Activated effector memory CD4-positive, alpha-beta T cell treated with Interleukin-2 at 50 U/mL for 16 hours (primary cell): ENCODE measurements around the gene INTU.
"Not testable (repeated sequence)": the region's sequence is repeated elsewhere in the genome, so short reads cannot be mapped to it uniquely, and the experiment has no call there.

Experiments used
- DNase-seq: peaks from one replicate; pipeline ENCODE4 v3.0.0-alpha.2; 2020

The INTU gene

GRCh38 chr4:127648061-127648460 is 15.3 kb downstream of the INTU start:
- no peak for DNase-seq

GRCh38 chr4:127655590-127655989 is 22.8 kb downstream of the INTU start:
- DNase-seq = not testable (repeated sequence)

DNA sequence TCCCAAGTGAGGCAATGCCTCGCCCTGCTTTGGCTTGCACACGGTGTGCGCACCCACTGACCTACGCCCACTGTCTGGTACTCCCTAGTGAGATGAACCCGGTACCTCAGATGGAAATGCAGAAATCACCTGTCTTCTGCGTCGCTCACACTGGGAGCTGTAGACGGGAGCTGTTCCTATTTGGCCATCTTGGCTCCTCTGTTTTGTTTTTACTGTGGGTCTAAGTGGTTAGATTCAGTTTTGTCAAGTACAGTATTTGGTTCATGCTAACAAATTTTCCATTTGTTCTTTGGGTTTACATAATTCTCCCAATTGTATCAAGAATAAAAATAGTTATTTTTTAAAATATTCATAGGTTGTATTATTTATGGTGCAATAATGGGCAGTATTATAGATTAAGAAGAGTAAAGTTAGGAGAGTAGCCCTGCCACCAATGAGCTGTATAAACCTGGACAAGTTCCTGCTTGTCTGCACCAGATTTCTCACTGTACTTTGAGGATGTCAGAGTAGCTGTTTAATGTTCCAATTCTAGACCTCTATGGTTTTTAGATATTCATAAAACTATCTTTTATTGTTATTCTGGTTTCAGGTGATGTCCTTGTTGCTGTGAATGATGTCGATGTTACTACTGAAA is 23.4 kb downstream of the INTU start:
- DNase-seq = no peak

DNA sequence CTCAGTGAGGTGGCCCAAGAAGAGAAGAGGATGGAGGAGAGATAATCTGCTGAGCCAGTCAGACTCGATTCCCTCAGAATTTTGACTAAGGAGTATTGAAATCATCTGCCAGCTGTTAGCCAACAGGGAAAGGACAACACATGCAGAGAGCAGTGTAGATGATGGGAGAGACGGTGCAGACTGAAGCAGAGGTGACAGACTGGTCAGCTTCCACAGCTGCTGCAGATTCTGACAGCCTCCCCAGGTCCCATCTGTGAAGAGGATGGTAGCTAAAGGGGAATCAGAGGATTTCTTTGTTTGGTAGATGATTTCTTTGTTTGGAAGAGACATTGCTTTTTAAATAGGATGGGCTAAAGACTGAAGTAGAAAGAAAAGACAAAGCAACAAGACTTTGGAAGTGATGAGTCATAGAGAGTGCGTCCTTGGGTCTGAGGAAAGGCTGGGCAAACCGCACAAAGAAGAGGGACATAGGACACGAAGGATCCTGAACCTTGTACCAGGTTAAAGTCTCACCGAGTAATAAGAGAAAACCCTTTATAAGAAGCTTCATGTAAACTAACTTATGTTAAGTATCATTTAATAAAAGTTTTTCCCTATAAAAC is 27.6 kb downstream of the INTU start:
- DNase-seq = no peak

DNA sequence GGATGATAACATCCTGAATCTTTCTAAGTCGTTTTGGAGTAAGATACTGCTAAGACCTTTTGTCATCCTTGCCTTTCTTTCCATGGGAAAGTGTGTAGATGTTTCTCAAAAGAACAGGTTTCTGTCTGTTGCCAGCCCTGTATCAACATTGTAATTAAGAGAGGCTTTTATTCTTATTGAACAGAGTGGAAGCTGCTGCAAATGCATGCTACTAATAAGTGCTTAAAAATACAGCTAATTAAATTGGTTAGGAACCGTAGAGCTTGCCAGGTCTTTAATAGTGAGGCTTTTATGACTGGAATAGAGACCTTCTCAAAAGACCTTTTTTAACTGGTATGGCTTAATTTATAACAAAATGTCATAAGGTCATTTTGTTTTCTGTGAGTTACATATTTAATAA is 34.4 kb downstream of the INTU start:
- DNase-seq = no peak

GRCh38 chr4:127667772-127668171 is 35.0 kb downstream of the INTU start:
- DNase-seq = no peak

DNA sequence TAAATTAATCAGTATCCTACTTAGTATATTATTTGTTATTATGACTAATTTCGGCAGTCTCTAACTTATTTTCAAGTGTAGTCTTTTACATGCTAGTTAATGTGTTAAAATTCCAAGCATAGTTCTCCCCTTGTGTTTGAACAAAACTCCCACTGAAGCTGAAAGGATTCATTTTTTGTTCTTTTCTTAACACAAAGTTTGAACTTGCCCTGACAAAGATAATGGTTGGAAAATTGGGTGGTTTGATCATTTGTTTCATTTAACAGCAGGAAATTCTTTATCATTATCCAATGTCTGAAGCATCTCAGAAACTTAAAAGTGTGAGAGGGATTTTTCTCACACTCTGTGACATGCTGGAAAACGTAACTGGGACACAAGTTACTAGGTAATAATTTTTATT is 36.0 kb downstream of the INTU start:
- no peak for DNase-seq

DNA sequence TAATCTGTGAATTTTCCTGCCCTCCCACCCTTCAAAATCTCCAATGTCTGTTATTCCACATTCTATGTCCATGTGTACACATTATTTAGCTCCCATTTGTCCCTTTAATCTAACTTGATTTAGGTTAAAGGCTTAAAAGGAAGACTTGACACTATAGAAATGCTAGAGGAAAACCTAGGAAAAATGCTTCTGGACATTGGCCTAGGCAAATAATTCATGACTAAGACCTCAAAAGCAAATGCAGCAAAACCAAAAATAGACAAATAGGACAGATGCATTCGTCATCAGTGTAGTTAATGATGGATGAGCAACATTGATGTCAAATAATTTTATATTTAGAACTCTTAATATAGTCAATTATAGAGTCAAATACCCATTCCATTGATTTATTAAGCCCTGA is 36.9 kb downstream of the INTU start:
- DNase-seq = no peak

- DNase-seq = no peak
Observed at GRCh38 chr4:127672111-127672510, 39.4 kb downstream of the INTU start.

DNA sequence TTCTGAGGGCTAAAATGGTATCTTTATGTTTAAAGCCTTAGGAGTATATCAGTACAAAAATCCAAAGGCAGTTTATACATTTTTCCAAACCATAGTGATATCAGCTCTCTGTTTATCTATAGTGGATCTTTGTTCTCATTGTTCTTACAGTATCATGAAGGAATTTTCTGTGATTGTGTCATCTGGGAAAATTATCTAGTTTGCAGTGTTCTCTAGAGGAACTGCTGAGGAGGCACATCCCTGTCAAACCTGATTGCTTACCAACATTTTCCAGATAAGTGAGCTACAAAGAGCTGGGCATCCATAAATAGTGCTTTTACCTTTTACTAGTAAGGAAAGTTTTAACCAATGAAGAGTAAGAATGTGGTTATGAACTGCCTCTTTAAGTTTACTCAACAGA is 52.5 kb downstream of the INTU start:
- DNase-seq = no peak

- DNase-seq = no peak
Observed at GRCh38 chr4:127686658-127687057, 53.9 kb downstream of the INTU start.

DNA sequence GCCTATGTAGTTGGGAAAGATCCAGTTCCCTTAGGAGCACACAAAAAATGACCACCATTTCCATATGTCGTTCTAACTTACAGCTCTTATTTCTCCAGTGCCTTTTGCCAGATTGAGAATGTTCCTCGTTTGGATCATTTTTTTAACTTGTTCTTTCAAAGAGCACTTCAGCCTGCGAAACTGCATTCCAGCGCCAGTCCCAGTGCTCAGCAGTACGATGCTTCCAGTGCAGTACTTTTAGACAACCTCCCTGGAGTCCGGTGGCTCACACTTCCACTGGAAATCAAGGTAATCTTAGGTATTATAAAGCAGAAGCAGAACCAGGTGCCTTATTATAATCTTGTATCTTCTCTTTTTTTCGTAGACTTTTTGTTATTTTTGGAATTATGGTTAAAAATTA is 54.8 kb downstream of the INTU start:
- DNase-seq = no peak

DNA sequence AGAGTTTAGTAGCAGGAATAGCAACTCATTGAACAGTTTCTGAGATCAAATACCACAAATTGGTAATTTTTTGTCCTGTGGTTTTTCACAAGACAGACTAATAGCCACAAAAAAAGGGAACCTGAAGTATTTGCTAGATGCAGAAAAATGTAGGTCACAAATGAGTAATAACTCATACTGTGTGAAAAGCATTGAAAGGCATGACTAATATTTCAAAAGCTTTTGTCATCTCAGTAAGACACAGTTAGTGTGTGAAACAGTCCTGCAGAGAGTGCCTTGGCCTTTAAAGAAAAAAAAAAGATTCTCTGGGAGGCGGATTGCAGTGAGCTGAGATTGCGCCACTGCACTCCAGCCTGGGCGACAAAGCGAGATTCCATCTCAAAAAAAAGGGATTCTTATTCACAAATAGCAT is 66.0 kb downstream of the INTU start:
- no peak for DNase-seq

GRCh38 chr4:127708985-127709384 is 76.2 kb downstream of the INTU start:
- no peak for DNase-seq

- no peak for DNase-seq
Observed at GRCh38 chr4:127709456-127709855, 76.7 kb downstream of the INTU start.

DNA sequence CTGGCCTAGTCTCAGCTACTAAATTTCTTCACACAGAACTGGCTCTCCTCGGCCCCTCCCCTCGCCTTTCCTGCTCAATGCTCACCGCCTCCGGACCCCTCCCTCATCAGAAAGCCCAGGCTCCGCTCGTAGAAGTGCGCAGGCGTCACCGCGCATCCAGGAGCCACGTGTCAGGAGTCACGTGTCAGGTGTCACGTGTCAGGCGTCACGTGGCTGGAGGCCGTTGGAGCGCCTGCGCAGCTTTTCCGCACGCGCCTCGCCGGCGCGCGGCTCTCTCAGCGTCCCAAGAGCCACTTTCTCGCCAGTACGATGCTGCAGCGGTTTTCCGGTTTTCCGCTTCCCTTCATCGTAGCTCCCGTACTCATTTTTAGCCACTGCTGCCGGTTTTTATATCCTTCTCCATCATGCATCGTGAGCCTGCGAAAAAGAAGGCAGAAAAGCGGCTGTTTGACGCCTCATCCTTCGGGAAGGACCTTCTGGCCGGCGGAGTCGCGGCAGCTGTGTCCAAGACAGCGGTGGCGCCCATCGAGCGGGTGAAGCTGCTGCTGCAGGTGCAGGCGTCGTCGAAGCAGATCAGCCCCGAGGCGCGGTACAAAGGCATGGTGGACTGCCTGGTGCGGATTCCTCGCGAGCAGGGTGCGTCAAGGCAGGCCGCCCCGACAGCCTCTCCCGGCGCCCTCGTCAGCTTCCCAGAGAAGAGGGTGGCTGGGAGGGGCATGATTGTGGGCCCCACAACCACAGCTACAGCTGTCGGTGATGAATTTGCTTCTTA is 97.6 kb downstream of the INTU start, which contains the start of gene SLC25A31:
Gene SLC25A31, plus strand, starts transcription at position 259 of the 772 bp plus-strand sequence. Its CDS starts 146 bp downstream, at position 405.
- no peak for DNase-seq

DNA sequence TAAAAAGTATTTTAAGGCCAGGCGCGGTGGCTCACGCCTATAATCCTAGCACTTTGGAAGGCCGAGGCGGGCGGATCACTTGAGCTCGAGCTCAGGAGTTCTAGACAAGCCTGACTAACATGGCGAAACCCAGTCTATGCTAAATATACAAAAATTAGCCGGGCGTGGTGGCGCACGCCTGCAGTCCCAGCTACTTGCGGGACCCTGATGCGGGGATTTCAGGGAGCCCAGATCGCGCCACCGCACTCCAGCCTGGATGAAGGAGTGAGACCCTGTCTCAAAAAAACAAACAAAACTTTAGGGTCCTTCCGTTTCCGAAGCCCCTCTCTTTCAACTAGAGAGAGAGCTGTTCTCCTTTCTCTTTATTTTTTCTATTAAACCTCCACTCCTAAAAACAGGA is 98.6 kb downstream of the INTU start:
- DNase-seq = no peak

GRCh38 chr4:127732623-127733328 is 100.0 kb downstream of the INTU start:
- no peak for DNase-seq

DNA sequence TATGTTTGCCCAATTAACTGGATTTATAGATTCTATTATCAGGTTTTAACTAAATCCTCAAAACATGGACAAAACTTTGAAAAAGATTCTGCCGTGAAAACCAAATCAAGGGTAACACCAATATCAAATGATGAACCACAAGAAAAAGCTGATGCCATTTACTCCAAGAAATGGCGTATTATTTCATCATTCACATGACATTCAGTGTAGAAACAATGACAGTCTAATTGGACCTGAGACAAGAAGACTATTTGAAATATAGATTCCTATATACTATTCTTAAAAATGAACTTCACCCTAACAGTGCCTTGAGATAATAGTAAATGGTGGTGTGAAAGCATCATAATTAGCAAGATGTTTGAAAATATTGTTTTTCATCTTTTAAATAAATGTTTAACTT is 102.2 kb downstream of the INTU start:
- no peak for DNase-seq

GRCh38 chr4:127737295-127737694 is 104.5 kb downstream of the INTU start:
- DNase-seq = no peak

DNA sequence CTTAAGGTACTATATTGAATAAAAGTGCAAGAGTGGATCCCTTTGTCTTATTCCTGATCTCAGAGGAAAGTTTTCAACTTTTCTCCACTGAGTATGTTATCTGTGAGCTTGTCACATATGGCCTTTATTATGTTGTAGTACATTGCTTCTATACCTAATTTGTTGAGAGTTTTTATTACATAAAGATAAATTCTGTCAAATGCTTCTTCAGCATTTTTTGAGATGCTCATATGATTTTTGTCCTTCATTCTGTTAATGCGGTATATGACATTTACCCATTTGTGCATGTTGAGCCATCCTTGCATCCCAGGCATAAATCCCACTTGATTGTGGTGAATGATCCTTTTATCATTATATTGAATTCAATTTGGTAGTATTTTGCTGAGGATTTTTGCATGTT is 108.5 kb downstream of the INTU start:
- DNase-seq = no peak

DNA sequence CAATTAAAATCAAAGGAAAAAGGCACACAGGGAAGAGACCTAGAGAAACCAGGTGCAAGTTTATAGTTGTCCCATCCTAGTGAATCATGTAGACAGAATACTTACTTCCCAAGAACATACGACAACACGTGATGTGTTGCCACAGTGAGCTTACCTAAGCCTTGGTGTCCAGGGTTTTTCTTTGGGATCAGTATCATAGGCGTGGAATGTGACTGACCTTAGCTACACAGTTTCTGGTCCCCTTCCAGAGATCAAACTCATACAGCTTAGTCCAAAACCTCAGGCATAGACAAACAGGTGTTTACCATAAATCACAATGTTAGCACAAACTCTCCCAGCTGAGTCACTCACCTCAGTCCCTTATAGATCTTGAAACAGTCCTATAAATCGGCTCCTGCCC is 115.1 kb downstream of the INTU start:
- no peak for DNase-seq

- no peak for DNase-seq
Observed at GRCh38 chr4:127748957-127749356, 116.2 kb downstream of the INTU start.

GRCh38 chr4:127756906-127757305 is 124.1 kb downstream of the INTU start:
- no peak for DNase-seq
